Hindlimb muscle (tissue), 1 donor: ENCODE data around the gene UPF1. TPM values are rescaled to one million over a fixed set of nuclear protein-coding genes. Genes with fewer than 3 reads are reported as not detected.

Experiments used
- polyA plus RNA-seq: library from polyadenylated mRNA; unstranded; fragments of 120-200 nt; gene quantifications from one replicate; pipeline ENCODE4 v1.2.1, GENCODE V29; 2013; ENCODE audit not compliant: insufficient read length

UPF1 gene
- polyA plus RNA-seq, 1 donor = 44.7 TPM

Other genes with a start within 250 kb of the UPF1 start
- 32.7 TPM for gene REX1BD, start 243.2 kb upstream of the UPF1 start, polyA plus RNA-seq
- 6.4 TPM for gene CRLF1, start 225.2 kb upstream of the UPF1 start, polyA plus RNA-seq
- 3.5 TPM for gene TMEM59L, start 219.1 kb upstream of the UPF1 start, polyA plus RNA-seq
- gene KLHL26, start 194.9 kb upstream of the UPF1 start, polyA plus RNA-seq = 5.4 TPM
- 19.2 TPM for gene CRTC1, start 148.3 kb upstream of the UPF1 start, polyA plus RNA-seq
- gene COMP, start 40.7 kb upstream of the UPF1 start, polyA plus RNA-seq = 2.0 TPM
- 49.3 TPM for gene CERS1, start 64.2 kb downstream of the UPF1 start, polyA plus RNA-seq
- 84.2 TPM for gene COPE, start 87.4 kb downstream of the UPF1 start, polyA plus RNA-seq
- gene DDX49, start 87.8 kb downstream of the UPF1 start, polyA plus RNA-seq = 40.2 TPM
- 80.1 TPM for gene HOMER3, start 109.3 kb downstream of the UPF1 start, polyA plus RNA-seq
- 62.8 TPM for gene SUGP2, start 201.6 kb downstream of the UPF1 start, polyA plus RNA-seq
- gene ARMC6, start 201.6 kb downstream of the UPF1 start, polyA plus RNA-seq = 29.7 TPM
- 10.3 TPM for gene SLC25A42, start 232.0 kb downstream of the UPF1 start, polyA plus RNA-seq